Upper lobe of left lung (tissue), 6 donors: ENCODE measurements around the gene HABP2. TPM values are rescaled to one million over a fixed set of nuclear protein-coding genes. Genes with fewer than 3 reads are reported as not detected.

ENCODE experiments used
- ATAC-seq, 2 donors: fragments of 200-7000 bp; cut with Tn5 transposase; one replicate each; pipeline ENCODE4 v1.9.1; 2022; ENCODE audit warnings: mild to moderate bottlenecking in 2 of 2, moderate library complexity in 2 of 2; ENCODE audit not compliant: low FRiP score in 2 of 2
- DNase-seq, 2 donors: peaks; one replicate each; pipeline ENCODE4 v3.0.0-alpha.2; 2019 to 2020
- H3K27ac ChIP-seq, 4 donors: fragments of 200-600 bp; sonication (generic); one replicate each; pipeline ENCODE4 v1.5.1; 2016 to 2019
- H3K27me3 ChIP-seq, 4 donors: fragments of 200-600 bp; sonication (generic); one replicate each; pipeline ENCODE4 v1.5.1; 2017 to 2019
- H3K36me3 ChIP-seq, 4 donors: fragments of 200-600 bp; sonication (generic); one replicate each; pipeline ENCODE4 v1.5.1; 2016 to 2019
- H3K4me1 ChIP-seq, 4 donors: fragments of 200-600 bp; sonication (generic); one replicate each; pipeline ENCODE4 v1.5.1; 2018 to 2019
- H3K4me3 ChIP-seq, 4 donors: fragments of 200-600 bp; sonication (generic); one replicate each; pipeline ENCODE4 v1.5.1; 2017 to 2019; ENCODE audit warnings: mild to moderate bottlenecking in 2 of 4, moderate library complexity in 1 of 4
- H3K9me3 ChIP-seq, 4 donors: fragments of 200-600 bp; sonication (generic); one replicate each; pipeline ENCODE4 v1.5.1; 2018 to 2019
- CTCF ChIP-seq, 6 experiments: fragments of 450-650 bp in 4 of 6; fragments of 200-600 bp in 2 of 6; sonication (generic) in 2 of 6; IDR thresholded peaks; one replicate each; pipeline ENCODE4 v1.5.1; 2016 to 2019; ENCODE audit warnings: antibody characterized with exemption in 6 of 6
- EP300 ChIP-seq, 4 donors: sonication (generic); formaldehyde crosslinking; IDR thresholded peaks; one replicate each; pipeline ENCODE4 v1.5.1; 2017; ENCODE audit warnings: antibody characterized with exemption in 4 of 4, control low read depth in 2 of 4
- POLR2A ChIP-seq, 4 donors: fragments of 450-650 bp; IDR thresholded peaks; one replicate each; pipeline ENCODE4 v1.5.1; 2016 to 2017; ENCODE audit warnings: antibody characterized with exemption in 4 of 4, mild to moderate bottlenecking in 2 of 4
- POLR2AphosphoS5 ChIP-seq, 2 donors: sonication (generic); formaldehyde crosslinking; IDR thresholded peaks; one replicate each; pipeline ENCODE4 v1.5.1; 2017; ENCODE audit warnings: antibody characterized with exemption in 2 of 2
- WGBS, 2 donors: methylation state at CpG; one replicate each; pipeline ENCODE4 v1.1.5; 2017 to 2018; 5-methylcytosine and 5-hydroxymethylcytosine counted together
- total RNA-seq, 6 donors: library from RNA; depleted of rRNA in 4 of 6; stranded (reverse); fragments of >200 nt in 4 of 6; gene quantifications; one replicate each; pipeline versions ENCODE4 v1.1.0 to v1.2.1, GENCODE V29; 2016 to 2021
- donor health status: DM: no; HTN: no; CAD: no; lungs with moderate emphysema.
- donor health status: DM: no; HTN: yes; CAD: no; lungs with severe emphysema.

Gene HABP2
- total RNA-seq, 6 donors from 2014 or later, result 0.15 to 10.3 (median 1.3) TPM; not detected in 2

GRCh38 chr10:113554214-113554613, 1.4 kb downstream of the HABP2 start:
- no peak overlapping the region for H3K27ac ChIP-seq
- H3K9me3 ChIP-seq, result no peaks in the 10 kb centered on the region
- WGBS, 2 donors, result 66 to 79% methylated on average over 5 of the region's 5 CpGs
- no peak for TF ChIP-seq EP300 (IDR thresholded peaks at IDR 0.05)
- TF ChIP-seq CTCF (IDR thresholded peaks at IDR 0.05), result no peak
- TF ChIP-seq POLR2AphosphoS5 (IDR thresholded peaks at IDR 0.05), result no peak
- TF ChIP-seq POLR2A (IDR thresholded peaks at IDR 0.05), result no peak
- H3K4me1 ChIP-seq, result peaks cover 0 to 9% (median 3%) of the 10 kb centered on the region in 4 donors
- DNase-seq (no peak), ATAC-seq (no peak)
- H3K27me3 ChIP-seq, result peaks cover 0 to 10% (median 0%) of the 10 kb centered on the region in 4 donors
- no peak overlapping the region for H3K4me3 ChIP-seq
- no peaks in the 10 kb centered on the region for H3K36me3 ChIP-seq

- 89 to 91% methylated on average over 3 of the region's 3 CpGs for WGBS, 2 donors
- Histone ChIP-seq H3K27me3 (peaks cover 0 to 10% (median 0%) of the 10 kb centered on the region in 4 donors), H3K4me1 (peaks cover 0 to 9% (median 3%) of the 10 kb centered on the region in 4 donors), H3K4me3 (no peak overlapping the region), H3K9me3 (no peaks in the 10 kb centered on the region), H3K36me3 (no peaks in the 10 kb centered on the region), H3K27ac (no peak overlapping the region)
- no peak for TF ChIP-seq POLR2A (IDR thresholded peaks at IDR 0.05)
- no peak for TF ChIP-seq POLR2AphosphoS5 (IDR thresholded peaks at IDR 0.05)
- TF ChIP-seq CTCF (IDR thresholded peaks at IDR 0.05), result no peak
- no peak for TF ChIP-seq EP300 (IDR thresholded peaks at IDR 0.05)
- ATAC-seq (no peak), DNase-seq (no peak)
These were observed 2.4 kb downstream of the HABP2 start for GRCh38 chr10:113555245-113555644.

GRCh38 chr10:113555751-113556150, 2.9 kb downstream of the HABP2 start:
- ATAC-seq, result no peak
- no peak overlapping the region for H3K4me3 ChIP-seq
- peaks cover 0 to 9% (median 3%) of the 10 kb centered on the region in 4 donors for H3K4me1 ChIP-seq
- H3K27me3 ChIP-seq, result peaks cover 0 to 10% (median 0%) of the 10 kb centered on the region in 4 donors
- no peaks in the 10 kb centered on the region for H3K36me3 ChIP-seq
- no peak overlapping the region for H3K27ac ChIP-seq
- WGBS, 2 donors, result 90 to 96% methylated on average over 1 of the region's 1 CpG
- TF ChIP-seq CTCF (IDR thresholded peaks at IDR 0.05), result no peak
- no peak for TF ChIP-seq POLR2A (IDR thresholded peaks at IDR 0.05)
- TF ChIP-seq POLR2AphosphoS5 (IDR thresholded peaks at IDR 0.05), result no peak
- no peak for TF ChIP-seq EP300 (IDR thresholded peaks at IDR 0.05)
- no peaks in the 10 kb centered on the region for H3K9me3 ChIP-seq
- DNase-seq, result no peak

GRCh38 chr10:113557424-113557862, 4.6 kb downstream of the HABP2 start:
- no peak overlapping the region for H3K27ac ChIP-seq
- no peak for TF ChIP-seq POLR2AphosphoS5 (IDR thresholded peaks at IDR 0.05)
- TF ChIP-seq POLR2A (IDR thresholded peaks at IDR 0.05), result no peak
- no peak for TF ChIP-seq EP300 (IDR thresholded peaks at IDR 0.05)
- TF ChIP-seq CTCF (IDR thresholded peaks at IDR 0.05), result no peak
- DNase-seq (no peak), ATAC-seq (no peak)
- peaks cover 0 to 10% (median 0%) of the 10 kb centered on the region in 4 donors for H3K27me3 ChIP-seq
- H3K4me1 ChIP-seq, result peaks cover 0 to 9% (median 3%) of the 10 kb centered on the region in 4 donors
- 13 to 19% methylated on average over 8 to 9 of the region's 9 CpGs for WGBS, 2 donors
- H3K36me3 ChIP-seq, result no peaks in the 10 kb centered on the region
- no peak overlapping the region for H3K4me3 ChIP-seq
- H3K9me3 ChIP-seq, result no peaks in the 10 kb centered on the region

GRCh38 chr10:113557903-113558321, 5.1 kb downstream of the HABP2 start:
- no peak overlapping the region for H3K27ac ChIP-seq
- no peak for ATAC-seq
- TF ChIP-seq POLR2A (IDR thresholded peaks at IDR 0.05) (no peak), CTCF (IDR thresholded peaks at IDR 0.05) (no peak), POLR2AphosphoS5 (IDR thresholded peaks at IDR 0.05) (no peak), EP300 (IDR thresholded peaks at IDR 0.05) (no peak)
- 28 to 35% methylated on average over 8 to 9 of the region's 9 CpGs for WGBS, 2 donors
- H3K36me3 ChIP-seq, result no peaks in the 10 kb centered on the region
- H3K4me1 ChIP-seq, result peaks cover 0 to 9% (median 4%) of the 10 kb centered on the region in 4 donors
- no peaks in the 10 kb centered on the region for H3K9me3 ChIP-seq
- DNase-seq, result no peak
- H3K4me3 ChIP-seq, result no peak overlapping the region
- peaks cover 0 to 10% (median 0%) of the 10 kb centered on the region in 4 donors for H3K27me3 ChIP-seq
